ENCODE data around the gene NEDD4.
A peak's percentile ranks its signal among the peaks of the same experiment; 100 is the strongest.
"Not testable (repeated sequence)": the region's sequence is repeated elsewhere in the genome, so short reads cannot be mapped to it uniquely, and the experiment has no call there.

NEDD4 gene

DNA sequence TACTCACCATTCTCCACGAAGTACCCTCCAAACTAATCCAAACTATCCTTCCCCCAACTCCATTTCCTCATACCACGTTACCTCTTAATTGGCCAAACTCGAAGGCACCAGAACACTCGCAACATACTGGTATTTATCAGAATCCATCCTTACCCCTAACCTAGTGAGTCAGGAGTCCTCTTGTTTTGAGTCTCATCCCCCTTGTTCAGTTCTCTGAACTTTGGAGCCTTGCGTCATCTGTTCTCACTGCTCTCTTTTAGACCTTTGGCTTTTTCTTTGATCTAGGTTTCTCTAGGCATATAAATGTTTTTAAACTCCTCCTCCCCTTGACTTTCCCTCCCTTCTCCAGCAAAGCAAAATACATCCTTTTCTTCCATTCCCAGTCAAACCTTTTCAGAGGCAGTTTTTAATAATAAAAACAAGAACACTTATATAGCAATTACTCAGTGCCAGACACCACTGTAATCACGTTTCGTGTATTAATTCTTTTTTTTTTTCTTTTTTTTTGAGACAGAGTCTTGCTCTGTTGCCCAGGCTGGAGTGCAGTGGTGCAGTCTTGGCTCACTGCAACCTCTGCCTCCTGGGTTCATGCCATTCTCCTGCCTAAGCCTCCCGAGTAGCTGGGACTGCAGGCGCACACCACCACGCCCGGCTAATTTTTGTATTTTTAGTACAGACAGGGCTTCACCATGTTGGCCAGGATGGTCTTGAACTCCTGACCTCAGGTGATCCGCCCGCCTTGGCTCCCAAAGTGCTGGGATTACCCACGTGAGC, 40.7 kb downstream of the NEDD4 start:
- not testable (repeated sequence) for FAIRE-seq

DNA sequence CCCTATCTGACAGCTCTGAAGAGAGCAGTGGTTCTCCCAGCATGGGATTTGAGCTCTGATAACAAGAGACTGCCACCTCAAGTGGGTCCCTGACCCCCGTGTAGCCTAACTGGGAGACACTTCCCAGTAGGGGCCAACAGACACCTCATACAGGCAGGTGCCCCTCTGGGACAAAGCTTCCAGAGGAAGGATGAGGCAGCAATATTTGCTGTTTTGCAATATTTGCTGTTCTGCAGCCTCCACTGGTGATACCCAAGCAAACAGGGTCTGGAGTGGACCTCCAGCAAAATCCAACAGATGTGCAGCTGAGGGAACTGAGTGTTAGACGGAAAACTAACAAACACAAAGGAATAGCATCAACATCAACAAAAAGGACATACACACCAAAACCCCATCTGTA, 48.8 kb downstream of the NEDD4 start:
- not testable (repeated sequence) for FAIRE-seq

DNA sequence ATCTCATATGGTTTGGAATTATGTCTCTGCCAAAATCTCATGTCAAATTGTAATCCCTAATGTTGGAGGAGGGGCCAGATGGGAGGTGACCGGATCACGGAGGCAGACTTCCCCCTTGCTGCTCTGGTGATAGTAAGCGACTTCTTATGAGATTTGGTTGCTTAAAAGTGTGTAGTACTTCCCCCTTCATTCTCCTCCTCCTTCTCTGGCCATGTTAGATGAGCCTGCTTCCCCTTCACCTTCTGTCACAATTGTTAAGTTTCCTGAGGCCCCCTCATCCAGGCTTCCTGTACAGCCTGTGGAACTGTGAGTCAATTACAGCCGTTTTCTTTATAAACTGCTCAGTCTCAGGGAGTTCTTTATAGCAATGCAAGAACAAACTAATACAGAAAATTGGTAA, 51.1 kb downstream of the NEDD4 start:
- no peak for FAIRE-seq

DNA sequence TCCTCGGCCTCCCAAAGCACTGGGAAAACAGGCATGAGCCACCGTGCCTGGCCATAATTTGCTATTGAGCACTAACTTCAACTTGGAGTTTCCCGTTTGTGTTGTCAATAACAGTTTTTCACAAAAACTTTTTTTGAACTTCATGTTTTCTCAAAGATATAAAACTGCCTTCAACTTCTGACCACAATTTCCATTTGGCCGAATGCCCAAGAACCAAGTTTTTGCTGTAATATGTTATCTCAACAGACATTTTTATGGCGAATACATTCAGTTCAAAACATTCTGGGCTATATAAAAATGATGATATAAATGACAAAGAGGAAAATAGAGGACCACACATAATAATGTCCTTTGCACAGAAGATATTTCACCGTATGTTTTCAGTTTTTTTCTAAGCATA, 56.4 kb downstream of the NEDD4 start:
- no peak for FAIRE-seq

DNA sequence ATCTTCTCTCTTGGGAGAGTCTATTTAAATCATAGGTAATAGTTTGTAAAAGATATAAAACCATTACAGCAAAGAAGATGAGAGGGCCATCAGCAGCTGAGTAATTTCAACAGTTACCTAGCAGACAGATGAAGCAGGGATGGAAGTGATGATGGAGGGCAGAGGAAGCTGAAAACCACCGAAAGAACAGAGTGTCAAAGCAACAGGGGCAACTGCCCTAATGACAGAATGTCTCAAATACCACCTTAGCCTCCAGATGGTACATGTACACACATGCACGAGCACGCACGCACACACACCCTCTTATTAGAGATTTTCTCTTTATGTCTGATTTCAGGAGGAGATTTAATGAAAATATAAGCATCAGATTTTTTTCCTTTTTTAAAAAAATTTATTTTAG, 64.5 kb downstream of the NEDD4 start:
- no peak for FAIRE-seq

DNA sequence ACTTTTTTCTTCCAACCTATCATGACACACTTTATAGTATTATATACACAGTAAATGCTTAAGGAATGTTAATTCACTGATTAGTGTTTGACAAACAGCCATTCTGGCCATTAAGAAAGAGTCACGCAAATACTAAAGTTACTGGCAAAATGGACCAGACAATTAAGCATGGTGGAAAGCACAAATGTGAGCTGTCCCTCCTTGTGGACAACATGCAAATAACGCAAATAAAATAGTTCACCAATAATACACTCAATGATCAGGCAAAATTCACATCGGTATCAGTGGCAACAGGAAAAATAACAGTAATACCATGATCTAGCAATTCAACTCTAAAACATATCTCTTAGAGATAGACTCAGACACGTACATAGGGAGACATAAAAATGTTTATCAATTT, 71.7 kb downstream of the NEDD4 start:
- FAIRE-seq: no peak

DNA sequence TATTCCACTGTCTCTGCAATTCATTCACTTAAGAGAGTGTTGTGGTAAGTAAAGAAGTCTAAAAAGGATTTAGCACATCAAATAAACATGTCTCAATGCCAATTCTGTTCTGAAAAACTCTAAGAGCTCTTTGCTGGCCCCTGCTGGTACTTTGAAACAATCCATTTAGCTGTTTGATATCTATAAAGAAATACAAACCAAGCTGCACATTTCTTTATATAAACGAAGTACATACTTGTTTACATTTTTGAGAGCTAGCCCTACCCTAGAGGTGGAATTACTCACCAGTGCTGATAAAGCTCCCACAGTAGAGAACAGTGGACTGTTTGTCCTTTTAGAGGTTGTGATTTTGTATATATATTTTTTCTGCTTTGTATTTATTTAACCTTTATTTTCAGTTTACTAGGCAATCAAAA, 75.5 kb downstream of the NEDD4 start:
- peak; percentile 91 for FAIRE-seq

DNA sequence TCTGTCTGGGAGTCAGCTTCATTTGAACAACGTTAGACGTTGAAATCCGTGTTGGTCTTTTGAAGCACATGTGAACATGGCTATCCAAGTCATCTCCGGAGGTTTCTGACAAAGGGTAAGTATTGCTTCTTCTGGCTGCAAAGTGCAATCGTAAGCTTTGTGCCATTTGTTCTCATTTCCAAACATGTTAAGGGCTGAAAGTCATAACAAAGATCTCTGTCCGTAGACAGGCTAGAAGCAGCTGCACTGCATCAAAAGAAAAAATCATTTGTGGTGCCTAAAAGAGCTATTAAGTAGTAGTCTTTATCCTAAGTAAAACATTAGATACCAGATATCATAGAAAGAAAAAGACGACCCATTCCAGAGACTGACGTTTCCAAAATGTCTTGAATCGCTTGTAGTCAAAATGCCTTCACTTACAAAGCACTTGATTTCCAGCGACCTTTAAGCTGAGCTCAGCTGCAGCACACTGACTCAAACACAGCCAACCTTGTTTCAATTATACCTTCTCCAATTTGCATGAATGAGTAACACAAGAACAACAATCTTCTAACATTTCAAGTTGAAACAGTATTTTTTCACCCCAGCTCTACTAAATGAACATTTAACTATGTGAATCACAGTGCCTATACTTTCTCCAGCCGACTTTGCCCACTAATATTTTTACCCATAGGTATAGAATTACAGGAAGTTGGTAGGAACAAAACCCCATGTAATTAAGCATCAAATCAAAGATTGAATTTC, 76.6 kb downstream of the NEDD4 start:
- FAIRE-seq: no peak

DNA sequence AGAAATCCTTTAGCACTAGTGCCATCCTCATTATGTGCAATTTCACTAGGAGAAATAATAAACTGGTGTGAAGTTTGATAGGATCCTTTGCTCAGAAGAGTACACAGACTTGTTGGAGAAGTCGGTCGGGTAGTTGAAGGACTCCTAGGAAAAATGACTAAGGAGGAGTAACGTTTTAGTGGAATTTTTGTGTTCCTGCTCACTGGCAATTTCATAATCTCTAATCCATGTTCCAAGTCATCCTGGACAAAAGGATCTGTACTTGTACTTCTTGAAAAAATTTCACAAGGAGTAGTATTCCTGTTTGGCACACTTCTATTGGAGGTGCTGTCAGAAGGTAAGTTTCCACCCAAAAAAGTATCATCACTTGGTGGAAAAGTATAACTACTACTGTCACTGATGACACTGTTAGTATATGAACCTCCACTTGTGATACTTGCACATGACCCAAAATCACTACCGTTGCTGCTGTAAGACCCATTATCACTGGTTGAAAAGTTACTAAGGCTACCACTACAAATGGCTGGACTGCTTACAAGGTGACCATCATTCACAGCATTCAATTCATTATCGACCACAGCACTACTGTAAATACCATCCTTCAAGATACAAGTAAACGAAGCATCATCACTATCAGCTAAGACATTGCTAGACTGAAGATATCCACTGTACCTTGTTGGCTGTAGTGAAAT, 77.4 kb downstream of the NEDD4 start:
- FAIRE-seq: no peak

DNA sequence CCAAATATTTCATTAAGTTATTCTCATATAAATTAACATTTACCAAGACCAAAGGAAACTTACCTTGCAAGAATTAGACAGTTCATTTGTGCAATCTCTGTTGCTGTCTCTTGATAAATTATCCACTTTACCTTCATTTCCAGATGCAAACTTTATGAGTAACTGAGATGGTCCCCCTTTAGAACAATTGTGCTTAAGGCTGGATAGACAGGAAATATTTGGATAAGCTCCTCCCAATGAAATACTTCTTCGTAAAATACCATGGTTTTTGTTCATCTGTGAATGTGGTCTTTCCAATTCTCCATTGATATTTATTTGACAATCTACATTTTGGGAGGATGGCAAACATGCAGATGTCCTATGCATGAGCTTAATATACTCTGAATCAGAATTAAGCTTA, 78.2 kb downstream of the NEDD4 start:
- no peak for FAIRE-seq

DNA sequence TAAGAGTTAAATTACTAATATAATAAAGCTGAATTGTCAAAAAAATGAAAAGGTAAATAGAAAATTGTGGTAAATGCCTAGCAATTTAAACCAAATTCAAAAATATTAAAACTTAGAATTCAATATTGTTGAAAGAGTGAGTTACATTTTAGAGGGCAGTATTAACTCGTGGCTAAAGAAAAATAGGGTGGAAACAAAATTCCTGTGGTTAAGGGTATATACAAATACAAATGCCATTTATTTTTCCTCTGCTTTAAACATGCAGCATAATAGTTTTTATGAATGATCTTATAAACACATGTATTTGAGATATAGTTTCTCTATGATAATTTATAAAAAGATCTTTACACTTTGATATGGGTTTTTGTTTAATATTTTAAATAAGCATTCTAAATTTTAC, 79.0 kb downstream of the NEDD4 start:
- no peak for FAIRE-seq

DNA sequence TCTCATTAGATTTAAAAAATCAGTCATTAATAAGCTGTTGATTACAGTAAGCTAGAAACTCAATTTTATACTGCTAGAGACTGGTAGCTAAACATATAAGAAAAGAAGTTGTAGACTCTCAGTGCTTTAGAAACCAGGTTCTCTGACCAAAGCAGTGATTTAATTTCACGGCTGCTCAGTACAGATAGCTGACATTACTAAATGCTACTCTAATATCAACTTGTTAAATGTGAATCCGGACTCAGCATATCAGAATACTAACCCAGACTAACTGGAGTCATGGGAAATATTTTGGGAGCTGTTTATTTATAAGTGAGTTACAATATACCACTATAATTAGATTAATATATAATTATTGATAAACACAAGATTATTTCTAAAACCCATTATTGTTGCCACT, 80.4 kb downstream of the NEDD4 start:
- FAIRE-seq: no peak

DNA sequence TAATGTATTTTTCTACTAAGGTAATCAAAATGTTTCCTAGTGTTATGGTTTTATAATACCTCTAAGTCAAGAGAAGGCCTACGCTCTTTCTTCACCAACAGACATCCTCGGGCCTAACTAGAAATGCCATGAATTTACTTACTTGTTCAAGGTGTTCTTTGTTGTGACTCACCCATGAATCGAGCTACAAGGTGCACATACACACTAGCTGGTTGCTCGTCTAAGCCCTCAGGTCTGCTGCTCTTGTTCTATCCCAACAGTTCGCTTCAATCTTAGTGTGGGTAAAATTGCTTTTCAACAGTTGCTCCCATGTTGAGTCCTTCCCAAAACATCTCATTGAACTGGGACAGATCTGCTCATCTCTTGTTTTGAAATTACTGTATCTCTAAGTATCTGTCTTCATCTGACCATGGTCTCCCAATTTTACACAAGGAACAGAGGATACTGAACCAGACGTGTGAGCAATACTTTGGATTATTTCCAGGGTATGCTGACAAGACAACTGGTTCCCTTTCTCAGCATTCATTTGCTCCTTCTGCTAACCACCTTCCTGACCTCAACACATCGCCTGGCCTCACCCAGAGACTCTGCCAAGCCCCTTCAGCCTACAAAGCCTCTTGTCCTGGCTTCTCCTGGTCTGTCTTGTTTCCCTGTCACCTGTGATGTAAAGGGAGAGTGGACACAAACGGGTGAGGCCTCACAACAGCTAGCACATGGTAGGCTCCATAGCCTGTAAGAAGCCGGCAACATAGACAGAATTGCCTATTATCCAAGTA, 84.2 kb downstream of the NEDD4 start:
- no peak for FAIRE-seq

DNA sequence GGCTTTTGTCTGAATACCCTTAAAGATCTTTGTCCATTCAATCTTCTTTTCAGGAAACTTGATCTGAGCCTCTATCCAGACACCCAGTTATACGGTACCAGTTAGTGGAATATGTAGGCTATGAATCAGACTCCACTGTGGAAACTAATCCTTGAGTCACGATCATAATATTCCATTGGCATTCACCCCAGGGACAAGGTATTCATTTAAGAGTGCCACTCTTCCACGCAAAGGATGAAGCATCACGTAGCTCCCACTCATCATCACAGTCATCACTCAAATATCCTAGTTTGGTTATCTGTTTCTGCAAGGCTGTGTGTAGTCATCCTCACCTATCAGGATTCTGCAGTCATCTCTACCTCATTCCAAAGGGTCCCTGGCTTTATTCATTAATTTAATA, 85.6 kb downstream of the NEDD4 start:
- FAIRE-seq: peak; percentile 66

DNA sequence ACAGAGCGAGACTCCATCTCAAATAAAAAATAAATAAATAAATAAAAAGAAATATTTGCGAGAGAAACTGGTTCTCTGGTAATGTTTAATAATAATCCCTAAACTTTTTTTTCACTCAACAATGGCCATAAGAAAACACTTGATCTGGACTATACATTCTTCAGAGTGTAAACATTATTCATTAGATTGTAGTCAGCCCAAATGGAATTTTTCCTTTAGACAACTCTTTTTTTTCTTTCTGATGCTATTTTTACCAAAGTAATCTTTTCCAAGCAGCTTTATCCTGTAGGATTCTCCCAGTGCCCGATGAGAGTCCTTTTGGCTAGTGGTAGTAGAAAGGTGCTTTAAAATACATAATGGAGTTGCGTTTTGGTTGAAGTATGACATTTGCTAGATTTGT, 90.4 kb downstream of the NEDD4 start:
- no peak for FAIRE-seq

DNA sequence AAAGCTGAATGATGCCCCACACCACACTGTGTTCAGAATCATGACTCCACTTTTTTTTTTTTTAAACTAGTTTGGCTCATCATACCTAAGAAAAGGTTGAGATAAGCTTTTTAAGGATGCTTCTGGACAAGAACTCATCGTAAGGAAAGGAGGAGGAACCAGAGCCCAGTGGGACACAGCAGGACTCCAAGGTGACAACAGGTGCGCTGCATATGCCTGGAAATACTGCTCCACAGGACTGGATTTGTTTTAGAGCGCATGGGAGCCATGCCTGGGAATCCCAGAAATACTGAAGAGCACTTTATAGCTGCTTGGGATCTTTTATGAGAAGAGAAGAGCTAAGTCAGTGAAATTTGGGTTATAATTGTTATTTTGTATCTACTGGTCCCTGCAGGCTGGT, 93.4 kb downstream of the NEDD4 start:
- FAIRE-seq: no peak

DNA sequence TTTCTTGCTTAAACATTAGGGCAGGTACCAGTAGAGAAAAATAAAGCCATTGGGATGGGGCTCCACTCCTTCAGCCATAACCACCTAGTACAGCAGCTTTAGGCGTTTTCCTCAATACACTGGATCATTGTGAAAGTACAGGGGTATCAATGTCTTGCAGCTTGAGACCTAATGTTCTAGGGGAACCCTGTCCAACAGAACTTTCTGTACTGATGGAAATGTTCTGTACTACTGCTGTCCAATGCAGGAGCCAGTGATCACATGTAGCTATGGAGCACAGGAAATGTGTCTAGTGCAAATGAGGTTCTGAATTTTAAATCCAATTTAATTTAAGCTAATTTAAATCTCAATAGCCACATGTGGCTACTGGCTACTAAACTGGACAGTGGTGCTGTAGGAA, 93.9 kb downstream of the NEDD4 start:
- FAIRE-seq: no peak

DNA sequence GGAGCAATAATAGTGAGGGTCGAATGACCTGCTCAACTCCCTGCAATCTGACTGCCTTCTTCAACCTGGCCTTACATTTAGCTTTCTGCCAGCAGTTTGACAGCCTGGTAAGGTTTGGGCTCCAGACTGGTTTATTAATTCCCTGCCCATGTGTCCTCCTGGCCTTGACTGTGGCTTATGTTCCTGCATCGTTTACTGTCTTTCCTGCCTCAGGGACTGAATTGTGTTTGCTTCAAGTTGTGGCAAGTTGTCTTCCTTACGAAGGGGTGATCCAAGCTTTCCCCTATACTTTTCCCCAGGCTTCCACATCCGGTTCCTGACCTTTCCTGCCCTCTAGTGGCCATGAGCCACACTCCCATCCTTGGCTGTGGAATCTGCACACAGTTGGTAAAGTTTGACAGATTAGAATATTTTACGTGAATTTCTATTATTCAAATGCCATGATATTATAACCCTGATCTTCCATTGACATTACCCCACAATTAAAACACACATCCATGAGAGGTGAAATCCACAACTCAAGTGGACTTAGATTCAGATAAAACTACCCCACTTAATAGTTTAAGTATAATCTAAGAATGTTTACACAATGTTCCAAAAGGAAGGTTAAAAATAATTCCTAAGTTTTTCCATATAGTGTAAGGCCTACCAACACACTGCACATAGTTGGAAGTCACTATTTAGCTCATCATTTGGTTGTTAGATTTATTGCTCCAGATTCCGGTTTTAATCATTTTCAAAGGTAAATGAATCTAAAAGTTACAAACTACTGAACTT, 95.7 kb downstream of the NEDD4 start:
- peak; percentile 89 for FAIRE-seq

DNA sequence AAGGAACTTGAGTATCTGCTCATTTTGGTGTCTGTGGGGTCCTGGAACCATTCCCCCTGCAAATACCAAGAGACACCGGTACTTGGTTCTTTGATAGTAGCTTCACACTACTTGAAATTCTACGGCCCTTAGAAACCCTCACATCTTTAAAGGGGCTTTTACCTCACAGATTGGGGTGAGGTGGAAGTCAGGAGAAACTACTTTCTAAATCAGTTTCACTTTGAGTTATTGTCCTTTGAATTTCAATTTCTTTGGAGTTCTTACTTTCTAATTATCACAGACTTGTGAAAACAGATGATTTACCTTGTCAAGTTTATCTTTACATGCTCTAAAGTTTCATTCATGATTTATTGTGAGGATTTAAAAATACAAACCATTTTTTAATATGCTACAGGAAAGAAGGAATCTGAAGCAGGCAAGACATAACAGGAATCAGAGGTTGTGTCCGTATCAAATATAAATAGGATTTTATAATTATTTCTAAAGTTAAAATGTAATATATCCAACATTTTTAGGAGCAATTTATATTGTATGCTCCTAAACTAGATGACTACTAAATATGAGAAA, 98.9 kb downstream of the NEDD4 start:
- FAIRE-seq: peak; percentile 86

DNA sequence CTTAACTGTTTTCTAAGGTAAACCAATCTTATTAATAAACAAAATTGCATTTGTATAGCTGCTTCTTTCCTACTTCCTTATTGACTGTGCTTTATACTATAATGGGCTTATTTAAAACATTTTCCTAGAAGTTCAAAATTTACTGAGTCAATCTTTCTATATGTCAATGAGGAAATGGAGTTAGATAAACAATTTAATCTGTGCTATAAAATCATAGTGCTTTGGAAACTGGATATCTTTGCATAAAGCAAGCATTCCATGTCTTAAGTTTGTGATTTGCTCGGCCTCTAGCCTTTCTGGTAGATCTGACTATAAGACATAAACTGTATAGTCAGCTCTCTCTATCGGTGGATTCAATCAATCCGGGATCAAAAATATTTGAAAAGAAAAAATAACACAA, 99.6 kb downstream of the NEDD4 start:
- FAIRE-seq: no peak

DNA sequence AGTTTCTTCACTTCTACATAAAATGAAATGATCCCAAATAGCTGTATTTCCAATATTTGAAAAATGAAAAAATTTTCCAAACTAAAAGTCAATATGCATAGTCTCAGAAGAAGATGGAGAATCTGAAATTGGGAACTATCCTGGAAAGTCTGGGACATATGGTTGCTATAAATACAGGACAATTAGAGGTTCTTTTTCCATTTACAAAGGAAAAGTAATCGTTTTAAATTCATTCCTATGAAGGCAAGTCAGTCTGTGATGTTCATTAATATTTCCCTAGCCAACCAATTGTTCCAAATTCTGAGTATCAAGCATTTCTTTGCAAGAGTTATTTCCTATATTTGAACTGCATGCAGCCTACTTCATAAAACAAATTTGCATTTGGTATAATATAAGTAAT, 102.2 kb downstream of the NEDD4 start:
- FAIRE-seq: no peak

DNA sequence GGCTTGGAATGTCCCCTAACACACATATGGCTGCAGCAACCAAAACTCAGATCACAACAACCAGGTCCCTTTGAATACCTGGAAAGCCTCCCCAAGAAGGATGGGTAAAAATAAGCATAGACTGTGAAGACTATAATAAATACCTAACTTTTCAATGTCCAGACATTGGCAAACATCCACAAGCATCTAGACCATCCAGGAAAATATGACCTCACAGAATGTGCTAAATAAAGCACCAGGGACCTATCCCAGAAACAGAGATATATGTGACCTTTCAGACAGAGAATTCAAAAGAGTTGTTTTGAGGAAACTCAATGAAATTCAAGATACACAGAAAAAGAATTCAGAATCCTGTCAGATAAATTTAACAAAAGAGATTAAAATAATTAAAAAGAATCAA, 109.2 kb downstream of the NEDD4 start:
- FAIRE-seq: no peak

All from G401.6 (cell line).